GM12874 (cell line): ENCODE measurements around the gene CHST3.

Experiments used
- TF ChIP-seq, protein P1 (sequence below): IDR thresholded peaks from 2 replicates; pipeline ENCODE4 v1.5.1; 2011; ENCODE audit warnings: low read depth, mild to moderate bottlenecking, control low read depth, low read length, moderate library complexity; ENCODE audit not compliant: insufficient read depth

CHST3 gene

DNA sequence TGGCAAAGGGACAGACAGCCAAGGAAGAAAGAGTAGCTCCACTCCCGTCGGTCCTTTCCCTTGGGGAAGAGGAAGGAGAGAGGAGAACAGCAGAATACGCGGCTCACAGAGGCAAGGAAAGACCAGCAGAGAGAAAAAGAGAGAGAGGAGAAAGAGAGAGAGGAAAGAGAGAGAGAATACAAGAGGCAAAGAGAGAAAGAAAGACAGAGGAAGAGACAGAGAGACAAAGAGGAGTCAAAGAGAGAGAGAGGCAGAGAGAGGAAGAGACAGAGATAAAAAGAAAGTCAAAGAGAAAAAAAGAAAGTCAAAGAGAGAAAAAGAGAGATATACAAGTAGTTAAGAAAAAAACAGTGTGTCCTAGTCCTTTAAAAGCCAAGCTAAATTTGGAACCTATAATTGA, 23.4 kb upstream of the CHST3 start:
- TF ChIP-seq, protein P1, sequence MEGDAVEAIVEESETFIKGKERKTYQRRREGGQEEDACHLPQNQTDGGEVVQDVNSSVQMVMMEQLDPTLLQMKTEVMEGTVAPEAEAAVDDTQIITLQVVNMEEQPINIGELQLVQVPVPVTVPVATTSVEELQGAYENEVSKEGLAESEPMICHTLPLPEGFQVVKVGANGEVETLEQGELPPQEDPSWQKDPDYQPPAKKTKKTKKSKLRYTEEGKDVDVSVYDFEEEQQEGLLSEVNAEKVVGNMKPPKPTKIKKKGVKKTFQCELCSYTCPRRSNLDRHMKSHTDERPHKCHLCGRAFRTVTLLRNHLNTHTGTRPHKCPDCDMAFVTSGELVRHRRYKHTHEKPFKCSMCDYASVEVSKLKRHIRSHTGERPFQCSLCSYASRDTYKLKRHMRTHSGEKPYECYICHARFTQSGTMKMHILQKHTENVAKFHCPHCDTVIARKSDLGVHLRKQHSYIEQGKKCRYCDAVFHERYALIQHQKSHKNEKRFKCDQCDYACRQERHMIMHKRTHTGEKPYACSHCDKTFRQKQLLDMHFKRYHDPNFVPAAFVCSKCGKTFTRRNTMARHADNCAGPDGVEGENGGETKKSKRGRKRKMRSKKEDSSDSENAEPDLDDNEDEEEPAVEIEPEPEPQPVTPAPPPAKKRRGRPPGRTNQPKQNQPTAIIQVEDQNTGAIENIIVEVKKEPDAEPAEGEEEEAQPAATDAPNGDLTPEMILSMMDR: no peak

DNA sequence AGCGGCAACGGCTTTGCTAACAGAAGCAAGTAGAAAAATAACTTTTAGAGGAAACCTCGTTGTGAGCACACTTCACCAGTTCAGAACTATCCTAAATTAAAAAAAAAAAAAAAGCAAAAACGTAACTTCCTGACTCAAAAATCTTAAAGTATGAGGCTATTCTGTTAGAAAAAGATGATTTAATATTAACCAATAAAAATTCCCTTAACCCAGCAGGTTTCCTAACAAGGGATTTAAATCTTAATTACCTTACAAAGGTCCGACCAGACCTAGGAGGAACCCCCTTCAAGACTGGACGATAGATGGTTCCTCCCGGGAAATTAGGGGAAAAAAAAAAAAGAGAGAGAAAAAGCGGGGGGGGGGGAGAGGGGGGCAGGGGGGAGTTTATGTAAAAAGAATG, 22.9 kb upstream of the CHST3 start:
- TF ChIP-seq, protein P1: no peak

DNA sequence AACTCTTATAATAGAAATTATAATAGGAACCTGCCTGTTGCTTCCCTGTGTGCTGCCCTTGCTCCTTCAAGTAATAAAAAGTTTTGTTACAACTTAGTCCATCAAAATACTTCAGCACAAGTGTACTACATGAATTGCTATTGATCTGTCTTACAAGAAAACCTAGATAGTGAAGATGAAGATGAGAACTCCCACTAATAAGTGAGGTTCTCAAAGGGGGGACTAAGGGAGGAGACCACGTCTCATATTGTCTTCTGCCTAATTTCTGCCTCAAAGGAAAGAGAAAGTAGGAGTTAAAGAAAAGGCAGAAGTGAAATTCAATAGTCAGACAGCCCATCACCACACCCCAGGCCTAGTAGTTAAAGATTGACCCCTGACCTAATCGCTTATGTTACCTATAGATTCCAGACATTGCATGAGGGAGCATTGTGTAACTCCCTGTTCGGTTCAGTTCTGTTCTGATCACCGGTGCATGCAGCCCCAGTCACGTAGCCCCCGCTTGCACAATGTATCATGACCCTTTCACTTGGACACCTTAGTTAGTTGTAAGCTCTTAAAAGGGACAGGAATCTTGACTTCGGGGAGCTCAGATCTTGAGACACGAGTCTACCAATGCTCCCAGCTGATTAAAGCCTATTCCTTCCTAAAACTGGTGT, 18.2 kb upstream of the CHST3 start:
- TF ChIP-seq, protein P1: no peak

DNA sequence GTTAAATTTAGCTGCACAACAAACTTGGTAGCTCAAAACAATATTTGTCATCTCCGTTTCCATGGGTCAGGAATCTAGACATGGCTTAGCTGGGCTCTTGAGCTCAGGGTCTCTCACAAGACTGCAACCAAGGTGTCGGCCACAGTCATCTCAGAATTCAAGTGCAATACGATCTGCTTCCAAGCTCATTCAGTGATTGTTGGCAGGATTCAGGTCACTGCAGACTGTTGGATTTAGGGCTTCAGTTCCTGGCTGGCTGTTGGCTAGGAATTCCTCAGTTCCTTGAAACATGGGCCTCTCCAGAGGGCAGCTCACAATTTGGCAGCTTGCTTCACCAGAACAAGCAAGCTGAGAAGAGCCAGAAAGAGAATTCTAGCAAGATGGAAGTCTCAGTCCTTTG, 17.5 kb upstream of the CHST3 start:
- TF ChIP-seq, protein P1: no peak

DNA sequence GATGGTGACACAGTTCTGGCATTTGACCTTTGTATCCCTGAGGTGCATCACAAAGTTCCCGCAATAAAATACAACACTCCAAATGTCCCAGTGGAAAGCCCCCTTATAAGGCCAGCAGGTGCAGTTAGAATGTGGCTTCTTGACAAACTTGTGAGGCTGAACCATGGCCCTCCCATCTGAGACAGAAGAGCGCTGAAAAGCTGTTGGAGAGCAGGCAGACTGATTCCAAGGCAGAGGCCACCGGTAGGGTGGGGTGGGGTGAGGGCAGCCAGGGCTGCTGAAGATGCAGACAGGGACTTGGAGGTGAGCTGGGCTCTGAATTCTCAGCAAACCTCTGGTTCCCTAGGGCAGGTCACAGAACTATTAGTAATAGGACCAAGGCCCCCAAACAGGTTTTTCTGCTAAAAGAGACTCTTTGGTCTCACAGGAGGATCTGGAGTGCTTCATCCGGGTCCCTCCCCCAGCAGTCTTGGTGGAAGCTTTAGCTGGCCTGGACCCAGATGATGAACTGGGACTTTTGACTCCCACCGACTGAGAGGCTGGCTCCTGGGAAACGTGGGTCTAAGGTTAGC, 15.6 kb upstream of the CHST3 start:
- TF ChIP-seq, protein P1: no peak

DNA sequence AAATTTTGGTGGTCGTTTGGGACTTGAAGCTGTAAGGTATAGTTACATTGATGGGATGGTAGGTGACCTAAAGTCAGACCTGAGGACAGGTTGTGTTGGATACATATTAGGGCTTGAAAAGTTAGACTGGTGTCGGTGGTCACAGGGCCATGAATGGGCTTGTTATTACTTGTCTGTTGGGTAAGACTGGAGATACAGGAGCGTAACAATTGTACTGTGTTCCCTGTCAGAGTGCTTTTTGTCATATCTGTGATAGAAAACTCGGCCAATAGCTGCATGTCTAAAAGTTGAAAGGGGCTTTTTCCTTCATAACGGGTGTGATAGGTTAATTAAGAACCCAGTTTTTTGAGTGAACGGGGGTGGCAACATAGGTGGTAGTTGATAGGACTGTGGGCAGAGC, 13.5 kb upstream of the CHST3 start:
- TF ChIP-seq, protein P1: no peak

DNA sequence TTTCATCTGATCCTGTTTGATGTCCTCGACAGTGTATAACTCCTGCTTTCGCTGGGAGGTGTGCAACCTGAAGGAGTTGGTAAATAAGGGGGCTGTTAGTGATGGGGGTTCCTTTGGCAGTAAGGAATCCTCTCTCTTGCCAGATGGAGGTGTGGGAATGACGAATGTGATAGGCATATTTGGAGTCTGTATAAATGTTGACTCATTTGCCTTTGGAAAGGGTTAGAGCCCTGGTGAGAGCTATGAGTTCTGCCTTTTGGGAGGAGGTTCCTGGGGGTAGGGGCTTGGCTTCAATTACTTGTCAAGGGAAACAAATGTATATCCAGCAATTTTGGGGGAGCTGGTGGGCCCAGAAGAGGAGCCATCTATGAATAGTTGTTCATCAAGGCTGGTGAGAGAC, 11.4 kb upstream of the CHST3 start:
- TF ChIP-seq, protein P1: no peak
